Measurements from ENCODE around the gene KCTD12. TPM values are rescaled to one million over a fixed set of nuclear protein-coding genes. Genes with fewer than 3 reads are reported as not detected.

Gene KCTD12
- total RNA-seq, 2 donors from 2014 or later: 89.8 to 99.7 TPM

DNA sequence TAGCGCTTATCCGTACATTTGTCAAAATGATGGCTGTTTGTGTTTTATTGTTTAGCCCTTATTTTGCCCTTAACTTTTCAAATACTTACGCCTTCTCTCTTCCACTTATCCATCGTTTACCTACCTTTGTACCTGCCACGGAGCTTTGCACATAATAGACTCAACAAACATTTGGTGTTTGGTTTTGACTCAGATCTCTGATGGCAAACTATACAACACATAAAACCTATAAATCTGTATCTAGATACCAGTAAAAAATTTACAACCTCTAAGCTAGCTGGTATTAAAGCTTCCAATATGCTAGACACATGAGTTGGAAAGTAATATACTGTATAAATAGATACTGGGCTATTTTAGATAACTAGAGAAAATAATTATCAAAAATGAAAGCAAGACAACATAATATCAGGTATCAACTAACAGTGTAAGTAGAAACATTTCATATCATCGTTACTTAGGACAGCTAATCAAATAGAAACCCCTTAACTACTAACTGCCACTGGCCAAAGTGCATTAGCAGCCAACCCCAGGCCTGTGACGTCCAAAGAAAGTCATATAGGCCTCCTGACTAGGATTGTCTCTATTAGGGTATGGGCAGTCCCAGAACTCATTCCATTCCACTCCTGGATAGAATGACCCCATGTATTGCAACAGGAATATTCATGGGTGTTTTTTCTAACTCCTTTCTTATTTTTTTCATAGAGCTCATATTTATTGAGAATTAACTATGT lies 53.8 kb downstream of the KCTD12 start:
- Histone ChIP-seq H3K4me1 (ENCODE audit: control insufficient read depth in 1 of 2, low read depth in 2 of 2) (peaks cover 0 to 8% of the 10 kb centered on the region in 2 donors), H3K4me3 (no peak overlapping the region), H3K27me3 (replicated peaks; ENCODE audit: insufficient read depth) (no peaks in the 10 kb centered on the region), H3K36me3 (no peaks in the 10 kb centered on the region), H3K9me3 (no peaks in the 10 kb centered on the region), H3K27ac (no peak overlapping the region)
- DNase-seq (ENCODE audit: low spot score) (no peak), ATAC-seq (ENCODE audit: insufficient number of reproducible peaks, low FRiP score, low read depth) (no peak)
- TF ChIP-seq CTCF (IDR thresholded peaks at IDR 0.05): no peak

- Histone ChIP-seq H3K9me3 (no peaks in the 10 kb centered on the region), H3K27me3 (replicated peaks; ENCODE audit: insufficient read depth) (no peaks in the 10 kb centered on the region), H3K4me1 (ENCODE audit: control insufficient read depth in 1 of 2, low read depth in 2 of 2) (peaks cover 0 to 8% of the 10 kb centered on the region in 2 donors), H3K4me3 (no peak overlapping the region), H3K36me3 (no peaks in the 10 kb centered on the region), H3K27ac (no peak overlapping the region)
- TF ChIP-seq CTCF (IDR thresholded peaks at IDR 0.05): no peak
- DNase-seq (ENCODE audit: low spot score) (no peak), ATAC-seq (ENCODE audit: insufficient number of reproducible peaks, low FRiP score, low read depth) (no peak)
Measured at GRCh38 chr13:76830805-76831204, 55.4 kb downstream of the KCTD12 start.

Other genes with a start within 250 kb of the KCTD12 start
- gene ACOD1, start 62.1 kb upstream of the KCTD12 start, total RNA-seq: not detected
- gene CLN5, start 105.7 kb upstream of the KCTD12 start, total RNA-seq: 10 to 100 TPM; 21.4 to 29.1 TPM
- gene FBXL3, start 140.8 kb upstream of the KCTD12 start, total RNA-seq: 100 to 1,000 TPM; 111 to 119 TPM